ENCODE results near the gene NR1I3.

Gene NR1I3

DNA sequence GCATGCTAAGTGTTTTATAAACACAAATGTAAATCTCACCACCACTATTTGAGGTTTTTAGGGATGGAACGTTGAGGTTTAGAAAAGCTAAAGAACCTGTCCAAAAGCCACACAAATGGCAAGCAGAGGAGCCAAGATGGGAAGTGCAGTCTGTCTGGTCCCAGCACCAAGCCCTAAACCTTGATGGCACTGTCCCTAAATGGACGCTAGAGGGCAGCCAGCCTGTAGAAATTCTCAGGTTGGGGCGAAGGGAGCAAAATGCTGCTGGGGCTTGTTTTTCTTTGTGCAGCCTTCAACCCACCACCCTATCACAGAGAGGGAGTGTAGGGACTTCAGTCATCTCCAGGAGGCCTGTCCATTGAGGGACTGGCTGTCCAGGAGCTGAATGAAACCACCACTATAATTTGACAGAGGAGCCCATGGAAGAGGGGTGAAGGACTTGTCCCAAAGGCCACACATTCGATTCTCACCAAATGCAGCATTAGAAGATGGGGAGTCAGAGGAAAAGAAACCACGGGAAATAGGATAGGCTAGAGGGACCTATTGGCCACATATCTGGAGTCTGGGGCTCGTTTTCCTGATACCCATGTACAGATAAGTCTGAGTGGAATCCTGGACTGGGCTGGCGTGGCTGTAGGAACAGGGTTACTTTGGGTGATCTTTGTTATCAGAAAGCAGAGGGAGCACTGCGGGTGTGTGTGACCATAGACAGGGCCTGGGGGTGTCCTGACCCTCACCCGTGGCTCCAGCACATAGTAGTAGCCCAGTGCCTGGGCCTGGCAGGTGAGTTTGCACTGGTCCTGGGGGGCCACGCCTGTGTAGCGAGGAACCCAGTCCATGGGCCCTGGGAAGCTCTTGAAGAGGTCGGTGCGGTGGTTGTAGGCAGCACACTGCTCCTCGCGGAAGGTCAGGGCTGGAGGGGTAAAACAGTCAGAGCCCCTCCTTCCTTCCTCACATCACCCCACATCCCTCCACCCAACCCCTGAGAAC, 45.2 kb downstream of the NR1I3 start:
- peak; percentile 86 for DNase-seq (ENCODE audit: low read depth)
- TF ChIP-seq, protein P1, sequence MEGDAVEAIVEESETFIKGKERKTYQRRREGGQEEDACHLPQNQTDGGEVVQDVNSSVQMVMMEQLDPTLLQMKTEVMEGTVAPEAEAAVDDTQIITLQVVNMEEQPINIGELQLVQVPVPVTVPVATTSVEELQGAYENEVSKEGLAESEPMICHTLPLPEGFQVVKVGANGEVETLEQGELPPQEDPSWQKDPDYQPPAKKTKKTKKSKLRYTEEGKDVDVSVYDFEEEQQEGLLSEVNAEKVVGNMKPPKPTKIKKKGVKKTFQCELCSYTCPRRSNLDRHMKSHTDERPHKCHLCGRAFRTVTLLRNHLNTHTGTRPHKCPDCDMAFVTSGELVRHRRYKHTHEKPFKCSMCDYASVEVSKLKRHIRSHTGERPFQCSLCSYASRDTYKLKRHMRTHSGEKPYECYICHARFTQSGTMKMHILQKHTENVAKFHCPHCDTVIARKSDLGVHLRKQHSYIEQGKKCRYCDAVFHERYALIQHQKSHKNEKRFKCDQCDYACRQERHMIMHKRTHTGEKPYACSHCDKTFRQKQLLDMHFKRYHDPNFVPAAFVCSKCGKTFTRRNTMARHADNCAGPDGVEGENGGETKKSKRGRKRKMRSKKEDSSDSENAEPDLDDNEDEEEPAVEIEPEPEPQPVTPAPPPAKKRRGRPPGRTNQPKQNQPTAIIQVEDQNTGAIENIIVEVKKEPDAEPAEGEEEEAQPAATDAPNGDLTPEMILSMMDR (conservative IDR thresholded peaks at IDR 0.05; ENCODE audit: low read depth, low read length): peak; percentile 95
- H3K4me3 ChIP-seq (ENCODE audit: low read depth, low read length): no peak overlapping the region

GRCh38 chr1:161191971-161192370, 46.0 kb downstream of the NR1I3 start:
- no peak for DNase-seq (ENCODE audit: low read depth)
- TF ChIP-seq, protein P1 (conservative IDR thresholded peaks at IDR 0.05; ENCODE audit: low read depth, low read length): no peak
- no peak overlapping the region for H3K4me3 ChIP-seq (ENCODE audit: low read depth, low read length)

- DNase-seq (ENCODE audit: low read depth): no peak
- TF ChIP-seq, protein P1 (conservative IDR thresholded peaks at IDR 0.05; ENCODE audit: low read depth, low read length): no peak
- no peak overlapping the region for H3K4me3 ChIP-seq (ENCODE audit: low read depth, low read length)
These were observed 47.0 kb downstream of the NR1I3 start for GRCh38 chr1:161190962-161191521.

DNA sequence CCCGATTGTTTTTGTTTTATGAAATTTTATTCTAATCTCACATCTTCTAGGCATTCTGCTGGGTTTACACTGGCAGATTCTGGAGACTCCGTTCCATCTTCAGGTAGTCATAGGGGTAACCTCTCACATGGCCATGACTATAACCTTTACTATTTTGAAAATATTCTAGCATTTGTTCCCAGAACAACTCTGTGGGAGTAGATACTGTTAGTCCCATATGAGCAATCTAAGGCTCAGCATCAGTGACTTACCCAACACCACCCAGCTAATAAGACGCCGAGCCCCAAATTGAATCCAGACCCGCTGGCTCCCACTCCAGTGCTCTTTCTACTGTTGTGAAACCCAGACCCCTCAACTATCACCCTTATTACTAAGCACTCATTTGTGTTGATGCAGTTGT, 49.0 kb downstream of the NR1I3 start:
- peak; percentile 23 for DNase-seq (ENCODE audit: low read depth)
- TF ChIP-seq, protein P1 (conservative IDR thresholded peaks at IDR 0.05; ENCODE audit: low read depth, low read length): no peak
- H3K4me3 ChIP-seq (ENCODE audit: low read depth, low read length): no peak overlapping the region

- H3K4me3 ChIP-seq (ENCODE audit: low read depth, low read length): no peak overlapping the region
- TF ChIP-seq, protein P1 (conservative IDR thresholded peaks at IDR 0.05; ENCODE audit: low read depth, low read length): no peak
- DNase-seq (ENCODE audit: low read depth): no peak
These were observed 49.6 kb downstream of the NR1I3 start for GRCh38 chr1:161188381-161188780.

DNA sequence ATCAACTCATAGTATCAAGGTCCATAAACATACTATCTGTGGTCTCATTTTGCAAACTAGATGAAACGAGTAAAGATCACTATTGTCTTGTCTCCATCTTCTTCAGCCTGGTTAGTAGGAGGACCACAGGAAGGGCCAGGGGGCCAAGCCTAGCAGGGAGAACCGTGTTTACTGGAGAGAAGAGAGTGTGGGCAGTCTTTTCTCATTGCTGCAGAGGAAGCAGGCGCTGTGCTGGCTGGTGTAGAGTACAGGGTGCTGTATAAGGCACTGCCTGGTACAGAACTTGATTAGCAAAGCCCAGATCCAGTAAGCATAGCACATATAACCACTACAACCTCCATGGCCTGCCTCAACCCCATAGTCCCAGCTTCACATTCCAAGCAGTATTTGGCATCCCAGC, 50.7 kb downstream of the NR1I3 start:
- TF ChIP-seq, protein P1 (conservative IDR thresholded peaks at IDR 0.05; ENCODE audit: low read depth, low read length): no peak
- no peak overlapping the region for H3K4me3 ChIP-seq (ENCODE audit: low read depth, low read length)
- peak; percentile 50 for DNase-seq (ENCODE audit: low read depth)

All from choroid plexus epithelial cell (primary cell).